Activated CD8-positive, alpha-beta memory T cell treated with anti-CD3 and anti-CD28 coated beads for 36 hours (primary cell): ENCODE data around the gene MYO7A. TPM values are rescaled to one million over a fixed set of nuclear protein-coding genes. Genes with fewer than 3 reads are reported as not detected.

Source experiments
- CTCF ChIA-PET: fragments of 350-600 bp; sonication (Branson Sonifier 250); formaldehyde crosslinking; loops from one replicate; lab custom pipeline; 2021; ENCODE audit warnings: antibody characterized with exemption; lab: Charles Lee
- POLR2A ChIA-PET: fragments of 350-600 bp; sonication (Branson Sonifier 250); formaldehyde crosslinking; loops from one replicate; lab custom pipeline; 2021; ENCODE audit warnings: antibody characterized with exemption; lab: Charles Lee
- total RNA-seq, 2 experiments: library from RNA; stranded (reverse); gene quantifications; one replicate each; pipeline ENCODE4 v1.2.3, GENCODE V29; 2021

Gene MYO7A
- total RNA-seq, 2 experiments from 2014 or later, result 0.06 TPM; not detected in 1

GRCh38 chr11:77253690-77254089, 125.6 kb downstream of the MYO7A start:
- ChIA-PET POLR2A (no interaction called here), CTCF (interaction anchor here (1.2 kb wide), 1 partner anchor 51 kb away, joined by 3 read pairs; no protein-coding TSS in a partner anchor)

- POLR2A ChIA-PET, result no interaction called here
- CTCF ChIA-PET, result no interaction called here
Measured at GRCh38 chr11:77259641-77260040, 131.6 kb downstream of the MYO7A start.

- ChIA-PET POLR2A (no interaction called here), CTCF (no interaction called here)
Measured at GRCh38 chr11:77262803-77263202, 134.8 kb downstream of the MYO7A start.

Other genes with a start within 250 kb of the MYO7A start
- gene B3GNT6, start 93.8 kb upstream of the MYO7A start, total RNA-seq, result not detected
- 1 to 10 TPM in 1 of 2 experiments, under 1 TPM in 1; 0.99 to 1.0 TPM for gene CAPN5, start 61.3 kb upstream of the MYO7A start, total RNA-seq
- gene OMP, start 25.4 kb upstream of the MYO7A start, total RNA-seq, result not detected
- gene GDPD4, start 173.4 kb downstream of the MYO7A start, total RNA-seq, result not detected